Lung (tissue), 12 donors: ENCODE results near the gene GATC. TPM values are rescaled to one million over a fixed set of nuclear protein-coding genes. Genes with fewer than 3 reads are reported as not detected.

Experiments
- ATAC-seq: fragments of 200-7000 bp; cut with Tn5 transposase; one replicate; pipeline ENCODE4 v1.9.1; 2020; ENCODE audit warnings: moderate number of reproducible peaks; ENCODE audit not compliant: insufficient read depth, low FRiP score
- DNase-seq, 3 donors: peaks; one replicate each; pipeline ENCODE4 v3.0.0-alpha.2; 2013 to 2017
- H3K27ac ChIP-seq, 2 donors: one replicate each; pipeline ENCODE4 v1.5.1; 2013; ENCODE audit warnings: mild to moderate bottlenecking in 2 of 2, moderate library complexity in 2 of 2, control low read depth in 1 of 2, inconsistent platforms in 1 of 2, low read depth in 1 of 2, low read length in 1 of 2
- H3K27me3 ChIP-seq, 3 donors: one replicate each; pipeline ENCODE4 v1.5.1; 2013; ENCODE audit warnings: low read length in 2 of 3; ENCODE audit not compliant: control insufficient read depth in 3 of 3, insufficient read depth in 3 of 3
- H3K36me3 ChIP-seq, 4 donors: one replicate each; pipeline ENCODE4 v1.5.1; 2013; ENCODE audit warnings: low read length in 4 of 4, mild to moderate bottlenecking in 1 of 4, moderate library complexity in 1 of 4; ENCODE audit not compliant: control insufficient read depth in 4 of 4, insufficient read depth in 4 of 4
- H3K4me1 ChIP-seq, 5 donors: one replicate each; pipeline ENCODE4 v1.5.1; 2013; ENCODE audit warnings: low read length in 5 of 5, mild to moderate bottlenecking in 2 of 5, moderate library complexity in 1 of 5; ENCODE audit not compliant: control insufficient read depth in 5 of 5, insufficient read depth in 5 of 5
- H3K4me3 ChIP-seq: one replicate; pipeline ENCODE4 v1.5.1; 2013; ENCODE audit warnings: mild to moderate bottlenecking, control low read depth, moderate library complexity
- H3K9ac ChIP-seq, 2 donors: one replicate each; pipeline ENCODE4 v1.5.1; 2013; ENCODE audit warnings: low read length in 2 of 2, control low read depth in 1 of 2; ENCODE audit not compliant: insufficient read depth in 1 of 2
- H3K9me3 ChIP-seq, 4 donors: one replicate each; pipeline ENCODE4 v1.5.1; 2013; ENCODE audit warnings: low read length in 3 of 4, mild to moderate bottlenecking in 1 of 4, moderate library complexity in 1 of 4; ENCODE audit not compliant: control insufficient read depth in 4 of 4, insufficient read depth in 3 of 4
- CTCF ChIP-seq: IDR thresholded peaks from 2 replicates; pipeline ENCODE4 v1.5.1; 2012; ENCODE audit warnings: mild to moderate bottlenecking; ENCODE audit errors: control extremely low read depth, extremely low read depth
- WGBS, 2 donors: extraction: QIAGEN DNeasy Blood & Tissue Kit; methylation state at CpG; one replicate each; pipeline ENCODE4 v1.1.7; 2013; 5-methylcytosine and 5-hydroxymethylcytosine counted together
- polyA plus RNA-seq, 2 donors: library from polyadenylated mRNA; stranded (reverse); fragments of 200-250 nt; gene quantifications; one replicate each; pipeline ENCODE4 v1.2.1, GENCODE V29; 2013
- total RNA-seq, 2 donors: library from RNA; depleted of rRNA in 1 of 2; stranded (reverse); fragments of >200 nt in 1 of 2; gene quantifications; one replicate each; pipeline ENCODE4 v1.2.1, GENCODE V29; 2014 to 2021
- donor health status: control.
- donor health status: control.
- donor health status: Bipolar disorder and iron deficiency.
- donor health status: healthy.
- donor health status: DM: yes; HTN: yes; CAD: no.

Gene GATC
- total and polyA plus RNA-seq, 4 donors: 10.6 to 27.6 (median 19.3) TPM

- WGBS, 2 donors: 72 to 85% methylated on average over 6 of the region's 6 CpGs
Observed at GRCh38 chr12:120473807-120474615, 27.8 kb downstream of the GATC start.

GRCh38 chr12:120474616-120474960, 28.3 kb downstream of the GATC start:
- TF ChIP-seq CTCF: no peak
- Histone ChIP-seq H3K4me3 (no peak overlapping the region), H3K27me3 (no peaks in the 10 kb centered on the region), H3K4me1 (peaks cover 0 to 10% (median 2%) of the 10 kb centered on the region in 5 donors), H3K9me3 (no peaks in the 10 kb centered on the region), H3K9ac (no peak overlapping the region), H3K36me3 (no peaks in the 10 kb centered on the region), H3K27ac (no peak overlapping the region)
- WGBS, 2 donors: 15 to 16% methylated on average over 2 of the region's 2 CpGs
- peak; percentile 21 for ATAC-seq
- peak; percentile 21 to 50 (median 28) for DNase-seq

More at GRCh38 chr12:120473807-120474615, 27.8 kb downstream of the GATC start:
- Histone ChIP-seq H3K9ac (no peak overlapping the region), H3K4me1 (peaks cover 0 to 10% (median 2%) of the 10 kb centered on the region in 5 donors), H3K4me3 (no peak overlapping the region), H3K27ac (no peak overlapping the region), H3K27me3 (no peaks in the 10 kb centered on the region), H3K36me3 (no peaks in the 10 kb centered on the region), H3K9me3 (no peaks in the 10 kb centered on the region)
- DNase-seq: no peak
- TF ChIP-seq CTCF: no peak
- ATAC-seq: no peak

- Histone ChIP-seq H3K9me3 (no peaks in the 10 kb centered on the region), H3K27me3 (no peaks in the 10 kb centered on the region), H3K9ac (no peak overlapping the region), H3K27ac (no peak overlapping the region), H3K4me3 (no peak overlapping the region), H3K36me3 (no peaks in the 10 kb centered on the region), H3K4me1 (peaks cover 0 to 2% (median 0%) of the 10 kb centered on the region in 5 donors)
- WGBS, 2 donors: 94 to 97% methylated on average over 1 of the region's 1 CpG
- DNase-seq: no peak
- no peak for TF ChIP-seq CTCF
- ATAC-seq: no peak
Observed at GRCh38 chr12:120475643-120476042, 29.4 kb downstream of the GATC start.
